Keratinocyte (primary cell): Measurements from ENCODE around the gene LLGL1. TPM values are rescaled to one million over a fixed set of nuclear protein-coding genes. Genes with fewer than 3 reads are reported as not detected.

Source experiments
- DNase-seq: peaks from one replicate; pipeline ENCODE4 v3.0.0-alpha.2; 2011; ENCODE audit warnings: low read depth, missing footprints, low spot score
- FAIRE-seq: peaks from 2 replicates; lab custom pipeline; 2011; peaks lifted over from hg19 to GRCh38; lab: Jason Lieb, UNC
- H2AFZ ChIP-seq: 2 replicates; pipeline ENCODE4 v1.6.0; 2012; ENCODE audit warnings: low read length, control low read depth, inconsistent platforms; ENCODE audit not compliant: control insufficient read depth
- H3K27ac ChIP-seq: 2 replicates; pipeline ENCODE4 v1.5.1; 2011; ENCODE audit warnings: low read length; ENCODE audit not compliant: control insufficient read depth, insufficient read depth
- H3K27me3 ChIP-seq: 3 replicates; pipeline ENCODE4 v1.6.0; 2011; ENCODE audit warnings: low read length; ENCODE audit not compliant: control insufficient read depth, insufficient read depth; ENCODE audit errors: extremely low read depth
- H3K36me3 ChIP-seq, 2 experiments: 2 replicates in 1 of 2; 3 replicates in 1 of 2; pipeline ENCODE4 v1.5.1; 2011; ENCODE audit warnings: low read length in 2 of 2, mild to moderate bottlenecking in 1 of 2; ENCODE audit not compliant: control insufficient read depth in 2 of 2, insufficient read depth in 2 of 2; ENCODE audit errors: extremely low read depth in 1 of 2
- H3K4me1 ChIP-seq: 3 replicates; pipeline ENCODE4 v1.5.1; 2011; ENCODE audit warnings: low read length; ENCODE audit not compliant: control insufficient read depth, insufficient read depth; ENCODE audit errors: extremely low read depth
- H3K4me2 ChIP-seq: 3 replicates; pipeline ENCODE4 v1.6.0; 2011; ENCODE audit warnings: low read depth, low read length; ENCODE audit not compliant: control insufficient read depth, insufficient read depth; ENCODE audit errors: extremely low read depth
- H3K4me3 ChIP-seq, 3 experiments: fragments of 200-600 bp in 1 of 3; sonication (generic) in 1 of 3; 2 replicates in 2 of 3; 3 replicates in 1 of 3; pipeline ENCODE4 v1.5.1; 2011 to 2016; ENCODE audit warnings: low read length in 3 of 3, mild to moderate bottlenecking in 3 of 3, control low read depth in 2 of 3, inconsistent platforms in 1 of 3, low read depth in 1 of 3, mixed read lengths in 1 of 3, mixed run types in 1 of 3, moderate library complexity in 1 of 3; ENCODE audit not compliant: control insufficient read depth in 2 of 3, insufficient read depth in 2 of 3; ENCODE audit errors: extremely low read depth in 1 of 3
- H3K79me2 ChIP-seq: 2 replicates; pipeline ENCODE4 v1.6.0; 2012; ENCODE audit warnings: low read length; ENCODE audit not compliant: control insufficient read depth, insufficient read depth
- H3K9ac ChIP-seq: 3 replicates; pipeline ENCODE4 v1.6.0; 2011; ENCODE audit warnings: low read length; ENCODE audit not compliant: control insufficient read depth, insufficient read depth; ENCODE audit errors: extremely low read depth
- H3K9me1 ChIP-seq: 3 replicates; pipeline ENCODE4 v1.6.0; 2011; ENCODE audit warnings: low read length; ENCODE audit not compliant: control insufficient read depth, insufficient read depth; ENCODE audit errors: extremely low read depth
- H3K9me3 ChIP-seq: 2 replicates; pipeline ENCODE4 v1.5.1; 2012; ENCODE audit warnings: low read depth, low read length; ENCODE audit not compliant: control insufficient read depth
- H4K20me1 ChIP-seq: 3 replicates; pipeline ENCODE4 v1.6.0; 2011; ENCODE audit warnings: low read length; ENCODE audit not compliant: control insufficient read depth, insufficient read depth; ENCODE audit errors: extremely low read depth
- EZH2 ChIP-seq: IDR thresholded peaks from one replicate; pipeline ENCODE4 v1.6.1; 2012; ENCODE audit warnings: inconsistent platforms, mild to moderate bottlenecking, low read length, moderate library complexity
- dilution Hi-C: fragments of 300-500 bp; cut with MboI; formaldehyde crosslinking; loops from one replicate; pipeline ENCODE4 v1.7.0; 2020; ENCODE audit warnings: low sequenced_read_pairs; ENCODE audit not compliant: extremely low pct_ligation_motif_present
- polyA plus RNA-seq, 5 experiments: library from polyadenylated mRNA; depleted of rRNA in 3 of 5; stranded (reverse) in 3 of 5; stranded (forward) in 1 of 5; unstranded in 1 of 5; fragments of >200 nt; gene quantifications; 1 replicate in 1 of 5; 2 replicates in 3 of 5; 3 replicates in 1 of 5; pipeline versions ENCODE4 v1.2.1 to v1.2.3, GENCODE V29; 2011 to 2012; ENCODE audit warnings: missing spikeins in 2 of 5, low read depth in 1 of 5, low replicate concordance in 1 of 5
- TF ChIP-seq, protein P1 (sequence below), 3 experiments: IDR thresholded peaks in 1 of 3; conservative IDR thresholded peaks in 1 of 3; optimal IDR thresholded peaks in 1 of 3; 2 replicates in 2 of 3; 3 replicates in 1 of 3; pipeline versions ENCODE3 to v1.5.1; 2011; ENCODE audit warnings: low read length in 3 of 3, mild to moderate bottlenecking in 3 of 3, moderate library complexity in 2 of 3, control low read depth in 1 of 3, inconsistent platforms in 1 of 3; ENCODE audit not compliant: insufficient read depth in 2 of 3; ENCODE audit errors: extremely low read depth in 1 of 3

The LLGL1 gene
- polyA plus RNA-seq, 1 donor (not counting 4 experiments of a cell fraction or from before 2014, with no cell fraction given), result 13.8 TPM

DNA sequence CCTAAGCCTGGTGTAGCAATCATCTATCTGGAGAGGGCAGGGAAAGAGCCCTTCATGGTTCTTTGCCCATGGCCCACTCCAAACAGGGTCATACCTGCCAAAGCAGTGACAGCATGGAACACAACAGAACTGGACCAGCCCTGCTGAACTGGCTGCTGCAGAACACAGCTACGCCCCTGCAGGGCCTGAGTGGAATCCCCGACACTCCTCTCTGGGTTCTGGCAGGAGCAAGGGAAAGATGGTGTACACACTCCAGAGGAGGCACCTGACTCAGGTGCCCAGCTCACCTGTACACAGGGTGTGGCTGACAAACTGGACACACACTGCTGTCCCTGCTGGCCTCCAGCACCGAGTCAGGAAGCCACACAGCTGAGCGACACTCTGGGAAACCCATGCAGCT is 54.8 kb downstream of the LLGL1 start:
- Histone ChIP-seq H3K9me1 (no peaks in the 10 kb centered on the region), H3K79me2 (no peaks in the 10 kb centered on the region)
- TF ChIP-seq EZH2, result no peak
- TF ChIP-seq, protein P1, sequence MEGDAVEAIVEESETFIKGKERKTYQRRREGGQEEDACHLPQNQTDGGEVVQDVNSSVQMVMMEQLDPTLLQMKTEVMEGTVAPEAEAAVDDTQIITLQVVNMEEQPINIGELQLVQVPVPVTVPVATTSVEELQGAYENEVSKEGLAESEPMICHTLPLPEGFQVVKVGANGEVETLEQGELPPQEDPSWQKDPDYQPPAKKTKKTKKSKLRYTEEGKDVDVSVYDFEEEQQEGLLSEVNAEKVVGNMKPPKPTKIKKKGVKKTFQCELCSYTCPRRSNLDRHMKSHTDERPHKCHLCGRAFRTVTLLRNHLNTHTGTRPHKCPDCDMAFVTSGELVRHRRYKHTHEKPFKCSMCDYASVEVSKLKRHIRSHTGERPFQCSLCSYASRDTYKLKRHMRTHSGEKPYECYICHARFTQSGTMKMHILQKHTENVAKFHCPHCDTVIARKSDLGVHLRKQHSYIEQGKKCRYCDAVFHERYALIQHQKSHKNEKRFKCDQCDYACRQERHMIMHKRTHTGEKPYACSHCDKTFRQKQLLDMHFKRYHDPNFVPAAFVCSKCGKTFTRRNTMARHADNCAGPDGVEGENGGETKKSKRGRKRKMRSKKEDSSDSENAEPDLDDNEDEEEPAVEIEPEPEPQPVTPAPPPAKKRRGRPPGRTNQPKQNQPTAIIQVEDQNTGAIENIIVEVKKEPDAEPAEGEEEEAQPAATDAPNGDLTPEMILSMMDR (optimal IDR thresholded peaks at IDR 0.05 in 1 of 3, IDR thresholded peaks at IDR 0.05 in 1 of 3, conservative IDR thresholded peaks at IDR 0.05 in 1 of 3; ENCODE audit: extremely low read depth in 1 of 3, insufficient read depth in 2 of 3, low read length in 3 of 3), result no peak

DNA sequence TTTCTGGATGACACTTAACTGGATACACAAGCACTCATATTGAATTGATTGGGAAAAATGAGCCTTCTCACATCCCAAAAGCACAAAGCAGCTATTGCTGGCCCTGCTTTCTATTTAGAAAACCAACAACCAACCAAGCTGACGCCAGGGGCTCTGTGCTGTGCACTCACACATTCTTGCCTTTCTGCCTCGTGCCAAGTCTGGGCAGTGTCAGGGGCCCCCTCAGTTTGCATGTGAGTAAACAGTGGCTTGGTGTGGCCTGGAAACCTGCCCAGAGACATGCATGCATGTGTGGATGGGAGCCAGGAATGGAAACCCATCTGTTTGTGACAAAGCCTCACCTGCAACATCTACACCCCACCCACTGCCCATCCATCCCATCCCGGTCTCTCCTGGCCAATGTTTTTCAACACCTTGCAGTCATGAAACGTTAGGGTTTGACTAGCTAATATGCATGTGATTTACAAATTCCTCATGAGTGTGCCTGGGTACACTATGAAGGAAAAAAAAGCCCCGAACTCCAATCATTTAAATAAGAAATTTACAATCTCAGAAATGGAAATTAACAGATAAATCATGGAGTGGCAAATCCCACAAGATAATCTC is 55.4 kb downstream of the LLGL1 start:
- no peak for DNase-seq
- Histone ChIP-seq H3K9me1 (no peaks in the 10 kb centered on the region), H2AFZ (no peak overlapping the region), H3K27me3 (no peaks in the 10 kb centered on the region), H3K27ac (no peak overlapping the region), H3K36me3 (peaks cover 37 to 48% of the 10 kb centered on the region in 2 experiments), H4K20me1 (no peaks in the 10 kb centered on the region), H3K4me1 (no peaks in the 10 kb centered on the region), H3K9me3 (no peaks in the 10 kb centered on the region), H3K9ac (no peak overlapping the region), H3K4me3 (no peak overlapping the region), H3K79me2 (no peaks in the 10 kb centered on the region), H3K4me2 (no peak overlapping the region)
- dilution Hi-C loops, result no loop called here
- FAIRE-seq, result no peak
- no peak for TF ChIP-seq EZH2
- TF ChIP-seq, protein P1 (optimal IDR thresholded peaks at IDR 0.05 in 1 of 3, IDR thresholded peaks at IDR 0.05 in 1 of 3, conservative IDR thresholded peaks at IDR 0.05 in 1 of 3; ENCODE audit: extremely low read depth in 1 of 3, insufficient read depth in 2 of 3, low read length in 3 of 3), result no peak

More for the DNA sequence above, 54.8 kb downstream of the LLGL1 start:
- Histone ChIP-seq H4K20me1 (no peaks in the 10 kb centered on the region), H3K4me2 (no peak overlapping the region), H3K36me3 (peaks cover 35 to 48% of the 10 kb centered on the region in 2 experiments), H3K27ac (no peak overlapping the region), H3K4me3 (no peak overlapping the region), H3K9me3 (no peaks in the 10 kb centered on the region), H3K9ac (no peak overlapping the region), H3K4me1 (no peaks in the 10 kb centered on the region), H3K27me3 (no peaks in the 10 kb centered on the region), H2AFZ (no peak overlapping the region)
- DNase-seq (no peak), FAIRE-seq (no peak)
- dilution Hi-C loops, result no loop called here
